Stomach (tissue), 9 donors: ENCODE data around the gene ZNF462. TPM values are rescaled to one million over a fixed set of nuclear protein-coding genes. Genes with fewer than 3 reads are reported as not detected.
A peak's percentile ranks its signal among the peaks of the same experiment; 100 is the strongest.

ENCODE experiments used
- DNase-seq, 2 donors: peaks; one replicate each; pipeline versions ENCODE4 v3.0.0 to v3.0.0-alpha.2; 2013 to 2019
- H3K27ac ChIP-seq, 5 donors: fragments of 200-600 bp in 4 of 5; sonication (generic) in 4 of 5; one replicate each; pipeline ENCODE4 v1.5.1; 2013 to 2019; ENCODE audit warnings: mild to moderate bottlenecking in 1 of 5, moderate library complexity in 1 of 5
- H3K27me3 ChIP-seq, 3 donors: fragments of 200-600 bp; sonication (generic); one replicate each; pipeline ENCODE4 v1.5.1; 2017 to 2019; ENCODE audit warnings: mixed run types in 1 of 3
- H3K36me3 ChIP-seq, 4 donors: fragments of 200-600 bp; sonication (generic); 1 replicate in 3 of 4; 2 replicates in 1 of 4; pipeline ENCODE4 v1.5.1; 2016 to 2019
- H3K4me1 ChIP-seq, 4 donors: fragments of 200-600 bp; sonication (generic); one replicate each; pipeline ENCODE4 v1.5.1; 2016 to 2019
- H3K4me3 ChIP-seq, 4 donors: fragments of 200-600 bp; sonication (generic) in 3 of 4; one replicate each; pipeline ENCODE4 v1.5.1; 2016 to 2019; ENCODE audit warnings: mild to moderate bottlenecking in 1 of 4
- H3K9me3 ChIP-seq, 4 donors: fragments of 200-600 bp; sonication (generic); one replicate each; pipeline ENCODE4 v1.5.1; 2016 to 2019
- CTCF ChIP-seq, 7 experiments: fragments of 450-650 bp in 4 of 7; fragments of 200-600 bp in 3 of 7; sonication (generic) in 3 of 7; IDR thresholded peaks; one replicate each; pipeline ENCODE4 v1.5.1; 2016 to 2019; ENCODE audit warnings: antibody characterized with exemption in 7 of 7, control low read depth in 2 of 7, mild to moderate bottlenecking in 1 of 7
- EP300 ChIP-seq: sonication (generic); formaldehyde crosslinking; IDR thresholded peaks from one replicate; pipeline ENCODE4 v1.6.1; 2017; ENCODE audit warnings: antibody characterized with exemption
- POLR2A ChIP-seq, 4 donors: fragments of 450-650 bp; IDR thresholded peaks; one replicate each; pipeline ENCODE4 v1.6.1; 2016; ENCODE audit warnings: antibody characterized with exemption in 4 of 4, control low read depth in 2 of 4, mild to moderate bottlenecking in 1 of 4, moderate library complexity in 1 of 4
- POLR2AphosphoS5 ChIP-seq, 3 donors: sonication (generic); formaldehyde crosslinking; IDR thresholded peaks; one replicate each; pipeline ENCODE4 v1.6.1; 2016; ENCODE audit warnings: antibody characterized with exemption in 3 of 3
- WGBS, 5 donors: extraction: QIAGEN DNeasy Blood & Tissue Kit in 3 of 5; methylation state at CpG; one replicate each; pipeline versions ENCODE4 v1.1.5 to v1.1.7; 2013 to 2018; 5-methylcytosine and 5-hydroxymethylcytosine counted together
- intact Hi-C: fragments of 100-400 bp; cut with DNase I; formaldehyde crosslinking; loops from one replicate; pipeline ENCODE4 v1.15.1; 2023; ENCODE audit warnings: low total_unique reads
- polyA plus RNA-seq, 3 donors: library from polyadenylated mRNA; stranded (reverse); fragments of 200-250 nt; gene quantifications; one replicate each; pipeline ENCODE4 v1.2.3, GENCODE V29; 2013
- total RNA-seq, 5 donors: library from RNA; depleted of rRNA; stranded (reverse); fragments of >200 nt; gene quantifications; one replicate each; pipeline versions ENCODE4 v1.1.0 to v1.2.3, GENCODE V29; 2014 to 2016
- donor health status: healthy with polysubstance abuse.
- donor health status: Bipolar disorder and iron deficiency.
- donor health status: healthy.

ZNF462 gene
- total and polyA plus RNA-seq, 8 donors = 0.50 to 60.1 (median 10.1) TPM

- Histone ChIP-seq H3K4me3 (peak overlapping the region; percentile 67 to 79 (median 72)), H3K27ac (peak overlapping the region in 4 of 5 donors; percentile 76 to 87 (median 82)), H3K4me1 (peaks cover 0 to 44% (median 36%) of the 10 kb centered on the region in 4 donors), H3K36me3 (no peaks in the 10 kb centered on the region), H3K27me3 (peaks cover 0 to 58% (median 37%) of the 10 kb centered on the region in 3 donors), H3K9me3 (no peaks in the 10 kb centered on the region)
- no peak for TF ChIP-seq CTCF (IDR thresholded peaks at IDR 0.05)
- TF ChIP-seq POLR2A (IDR thresholded peaks at IDR 0.05) = no peak
- TF ChIP-seq EP300 = no peak
- TF ChIP-seq POLR2AphosphoS5 (IDR thresholded peaks at IDR 0.05) = no peak
- intact Hi-C loops = no loop called here
- 0 to 2% (median 1%) methylated on average over 31 to 32 of the region's 32 CpGs for WGBS, 5 donors
- DNase-seq = peak in 1 of 2 donors; percentile 72
Observed at GRCh38 chr9:106862110-106862820, 701 bp upstream of the ZNF462 start.

- DNase-seq = peak in 1 of 2 donors; percentile 73
- Histone ChIP-seq H3K4me3 (peak overlapping the region; percentile 67 to 79 (median 72)), H3K27me3 (peaks cover 0 to 48% (median 35%) of the 10 kb centered on the region in 3 donors), H3K27ac (peak overlapping the region; percentile 56 to 87 (median 78)), H3K9me3 (no peaks in the 10 kb centered on the region), H3K4me1 (peaks cover 4 to 61% (median 47%) of the 10 kb centered on the region in 4 donors), H3K36me3 (no peaks in the 10 kb centered on the region)
- no peak for TF ChIP-seq EP300
- TF ChIP-seq POLR2A (IDR thresholded peaks at IDR 0.05) = no peak
- TF ChIP-seq CTCF (IDR thresholded peaks at IDR 0.05) = no peak
- TF ChIP-seq POLR2AphosphoS5 (IDR thresholded peaks at IDR 0.05) = no peak
- intact Hi-C loops = no loop called here
- WGBS, 5 donors = 15 to 21% (median 18%) methylated on average over 10 to 11 of the region's 11 CpGs
Observed at GRCh38 chr9:106864373-106865143, 1.6 kb downstream of the ZNF462 start.

- no peak for DNase-seq
- intact Hi-C loops = no loop called here
- Histone ChIP-seq H3K36me3 (no peaks in the 10 kb centered on the region), H3K4me1 (peaks cover 12 to 63% (median 44%) of the 10 kb centered on the region in 4 donors), H3K27ac (no peak overlapping the region), H3K9me3 (no peaks in the 10 kb centered on the region), H3K27me3 (peaks cover 0 to 31% (median 21%) of the 10 kb centered on the region in 3 donors), H3K4me3 (no peak overlapping the region)
- no peak for TF ChIP-seq EP300
- TF ChIP-seq POLR2A (IDR thresholded peaks at IDR 0.05) = no peak
- no peak for TF ChIP-seq CTCF (IDR thresholded peaks at IDR 0.05)
- no peak for TF ChIP-seq POLR2AphosphoS5 (IDR thresholded peaks at IDR 0.05)
- 86 to 97% (median 93%) methylated on average over 1 of the region's 1 CpG for WGBS, 5 donors
Observed at GRCh38 chr9:106866243-106866642, 3.3 kb downstream of the ZNF462 start.

GRCh38 chr9:106867286-106867685 is 4.3 kb downstream of the ZNF462 start:
- TF ChIP-seq EP300 = no peak
- no peak for TF ChIP-seq CTCF (IDR thresholded peaks at IDR 0.05)
- no peak for TF ChIP-seq POLR2A (IDR thresholded peaks at IDR 0.05)
- TF ChIP-seq POLR2AphosphoS5 (IDR thresholded peaks at IDR 0.05) = no peak
- H3K27ac ChIP-seq = peak overlapping the region in 2 of 5 donors; percentile 61 to 69
- peaks cover 0 to 20% (median 12%) of the 10 kb centered on the region in 3 donors for H3K27me3 ChIP-seq
- H3K4me3 ChIP-seq = no peak overlapping the region
- peaks cover 12 to 61% (median 39%) of the 10 kb centered on the region in 4 donors for H3K4me1 ChIP-seq
- no peak for DNase-seq
- WGBS, 5 donors = 82 to 92% (median 87%) methylated on average over 4 of the region's 4 CpGs
- no peaks in the 10 kb centered on the region for H3K9me3 ChIP-seq
- no peaks in the 10 kb centered on the region for H3K36me3 ChIP-seq
- intact Hi-C loops = no loop called here
